Endometrial microvascular endothelial cells (primary cell): Measurements from ENCODE around the gene GPATCH8. TPM values are rescaled to one million over a fixed set of nuclear protein-coding genes. Genes with fewer than 3 reads are reported as not detected.

ENCODE experiments used
- in situ Hi-C: cut with HindIII; loops from 2 replicates; pipeline ENCODE4 v1.10.0; 2017; ENCODE audit warnings: low sequenced_read_pairs, low pct_unique_long_range_greater_than_20kb; ENCODE audit errors: inconsistent ontology term
- total RNA-seq: library from RNA; depleted of rRNA; stranded (reverse); fragments of >200 nt; gene quantifications from one replicate; pipeline ENCODE4 v1.2.3, GENCODE V29; 2015; ENCODE audit errors: inconsistent ontology term

GPATCH8 gene
- total RNA-seq, 1 donor from 2014 or later = 14.2 TPM

GRCh38 chr17:44350733-44351226, 152.4 kb downstream of the GPATCH8 start:
- in situ Hi-C loops = no loop called here

- in situ Hi-C loops = no loop called here
Measured at GRCh38 chr17:44349553-44350070, 153.6 kb downstream of the GPATCH8 start.

- in situ Hi-C loops = no loop called here
Measured at GRCh38 chr17:44348988-44349364, 154.2 kb downstream of the GPATCH8 start.

DNA sequence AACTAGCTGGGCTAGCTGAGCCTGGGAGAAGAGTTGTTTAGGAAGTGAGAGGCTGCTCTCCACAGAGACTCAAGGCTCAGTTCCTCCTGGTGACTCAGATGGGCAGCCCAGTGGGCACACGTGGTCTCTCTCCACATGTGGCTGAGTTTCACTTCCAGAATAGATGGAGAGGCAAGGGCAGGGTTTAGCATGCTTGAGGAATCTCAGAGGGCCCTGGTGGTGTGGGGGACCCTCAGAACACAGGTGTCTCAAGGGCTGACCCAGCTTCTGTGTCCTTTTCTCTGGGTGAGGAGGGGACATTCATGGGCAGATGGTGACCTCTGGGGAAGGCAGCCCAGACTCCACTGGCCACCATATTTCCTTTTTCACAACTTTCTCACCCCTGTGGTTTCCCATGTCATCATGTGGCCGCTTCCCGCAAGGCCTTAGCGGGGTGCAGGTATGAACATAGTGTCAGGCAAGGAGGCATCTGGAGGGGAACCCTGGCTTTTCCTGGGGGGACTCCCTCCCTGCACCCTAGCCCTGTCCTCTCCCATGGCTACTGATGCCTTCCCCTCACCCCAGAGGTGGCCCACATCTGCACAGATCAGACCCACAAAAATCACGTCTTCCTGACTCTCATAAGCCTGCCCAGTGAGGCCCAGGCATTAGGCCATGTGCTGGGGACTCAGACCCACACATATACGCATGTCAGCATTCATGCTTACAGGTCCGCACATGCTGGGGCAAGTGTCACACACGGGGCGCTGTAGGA, 154.8 kb downstream of the GPATCH8 start:
- in situ Hi-C loops = no loop called here

Other genes with a start within 250 kb of the GPATCH8 start
- not detected for gene SLC4A1, start 235.3 kb downstream of the GPATCH8 start, total RNA-seq
- not detected for gene RUNDC3A, start 194.8 kb downstream of the GPATCH8 start, total RNA-seq
- gene SLC25A39, start 178.6 kb downstream of the GPATCH8 start, total RNA-seq = 149 TPM
- gene GRN, start 158.1 kb downstream of the GPATCH8 start, total RNA-seq = 391 TPM
- gene FAM171A2, start 139.6 kb downstream of the GPATCH8 start, total RNA-seq = 3.3 TPM
- gene ITGA2B, start 113.8 kb downstream of the GPATCH8 start, total RNA-seq = 0.46 TPM
- 1.1 TPM for gene FZD2, start 54.1 kb upstream of the GPATCH8 start, total RNA-seq
- under 0.01 TPM for gene MEIOC, start 153.1 kb upstream of the GPATCH8 start, total RNA-seq
- gene CCDC43, start 186.4 kb upstream of the GPATCH8 start, total RNA-seq = 29.4 TPM
- 12.8 TPM for gene DBF4B, start 205.3 kb upstream of the GPATCH8 start, total RNA-seq